HL-60 (cell line): ENCODE measurements around the gene IL17C.
A peak's percentile ranks its signal among the peaks of the same experiment; 100 is the strongest.

ENCODE experiments used
- DNase-seq, 2 experiments: peaks; one replicate each; pipeline ENCODE4 v3.0.0-alpha.2; 2010 to 2020; ENCODE audit warnings: low read depth in 1 of 2, low spot score in 1 of 2
- H3K27ac ChIP-seq: fragments of 250-450 bp; sonication (Bioruptor Pico); replicated peaks from 2 replicates; pipeline ENCODE4 v1.5.1; 2020; ENCODE audit warnings: mild to moderate bottlenecking, moderate library complexity
- H3K27me3 ChIP-seq: fragments of 250-450 bp; sonication (Bioruptor Pico); 2 replicates; pipeline ENCODE4 v1.5.1; 2021; ENCODE audit warnings: mild to moderate bottlenecking, moderate library complexity; ENCODE audit not compliant: insufficient read depth, poor library complexity, severe bottlenecking
- H3K4me3 ChIP-seq: replicated peaks from 2 replicates; pipeline ENCODE4 v1.5.1; 2011; ENCODE audit warnings: mild to moderate bottlenecking, control low read depth, low read length; ENCODE audit not compliant: insufficient read depth
- CTCF ChIP-seq: IDR thresholded peaks from one replicate; pipeline ENCODE4 v1.5.1; 2011; ENCODE audit warnings: low read length, control low read depth, inconsistent platforms; ENCODE audit not compliant: insufficient read depth
- GABPA ChIP-seq: IDR thresholded peaks from 2 replicates; pipeline ENCODE4 v1.6.1; 2012; ENCODE audit warnings: low read depth
- POLR2AphosphoS5 ChIP-seq: IDR thresholded peaks from 2 replicates; pipeline ENCODE4 v1.6.1; 2012; ENCODE audit warnings: low read depth
- REST ChIP-seq: IDR thresholded peaks from 2 replicates; pipeline ENCODE4 v1.6.1; 2012; ENCODE audit warnings: low read depth; ENCODE audit not compliant: insufficient replicate concordance
- SPI1 ChIP-seq: IDR thresholded peaks from 2 replicates; pipeline ENCODE4 v1.6.1; 2012; ENCODE audit warnings: low read depth, mild to moderate bottlenecking, borderline replicate concordance

The IL17C gene

GRCh38 chr16:88662843-88663606, 24.7 kb downstream of the IL17C start, which contains the start of gene MVD:
TSS of gene MVD (minus strand) at chr16:88663091. CDS start at chr16:88663080, 11 bp downstream.
- no peak for TF ChIP-seq CTCF
- TF ChIP-seq SPI1 = no peak
- TF ChIP-seq POLR2AphosphoS5 = no peak
- TF ChIP-seq GABPA = no peak
- no peak for TF ChIP-seq REST
- Histone ChIP-seq H3K27me3 (no peaks in the 10 kb centered on the region), H3K27ac (peak within 1 kb of the TSS; percentile 72), H3K4me3 (peak within 1 kb of the TSS; percentile 70)
- DNase-seq = peak; percentile 88 to 89

- no peak overlapping the region for H3K4me3 ChIP-seq
- no peak for DNase-seq
- TF ChIP-seq CTCF = no peak
- no peak for TF ChIP-seq POLR2AphosphoS5
- no peaks in the 10 kb centered on the region for H3K27me3 ChIP-seq
- no peak overlapping the region for H3K27ac ChIP-seq
Measured at GRCh38 chr16:88665148-88665547, 26.8 kb downstream of the IL17C start.

GRCh38 chr16:88665570-88665969, 27.2 kb downstream of the IL17C start:
- DNase-seq = no peak

More at GRCh38 chr16:88665570-88665969, 27.2 kb downstream of the IL17C start:
- Histone ChIP-seq H3K27me3 (no peaks in the 10 kb centered on the region), H3K4me3 (no peak overlapping the region), H3K27ac (no peak overlapping the region)
- no peak for TF ChIP-seq POLR2AphosphoS5
- TF ChIP-seq SPI1 = no peak
- no peak for TF ChIP-seq CTCF
- TF ChIP-seq GABPA = no peak
- no peak for TF ChIP-seq REST
